ENCODE measurements around the gene MYH10. TPM values are rescaled to one million over a fixed set of nuclear protein-coding genes. Genes with fewer than 3 reads are reported as not detected.

The MYH10 gene
- total RNA-seq, 2 donors from 2014 or later, result 13.9 to 34.7 TPM

Other genes with a start within 250 kb of the MYH10 start
- gene RPL26, start 247.5 kb downstream of the MYH10 start, total RNA-seq, result 1,000 to 10,000 TPM; 2,606 to 3,397 TPM
- gene RNF222, start 232.9 kb downstream of the MYH10 start, total RNA-seq, result under 1 TPM; 0.09 to 0.21 TPM
- gene NDEL1, start 194.8 kb downstream of the MYH10 start, total RNA-seq, result 10 to 100 TPM; 71.9 to 74.1 TPM
- gene CCDC42, start 114.1 kb upstream of the MYH10 start, total RNA-seq, result under 1 TPM in 1 of 2 donors, not detected in 1; 0.32 TPM
- not detected for gene SPDYE4, start 127.8 kb upstream of the MYH10 start, total RNA-seq
- gene MFSD6L, start 168.6 kb upstream of the MYH10 start, total RNA-seq, result under 1 TPM; 0.87 to 0.91 TPM
- gene PIK3R6, start 236.9 kb upstream of the MYH10 start, total RNA-seq, result 1 to 10 TPM; 4.6 to 7.6 TPM

Measured in activated T-helper 17 cell treated with anti-CD3 and anti-CD28 coated beads, Interleukin-2, amount 50 U/mL, for 72 hours (primary cell).